A204.1 (cell line): ENCODE measurements around the gene ISLR.

Experiments
- FAIRE-seq: peaks from 2 replicates; lab custom pipeline; 2012; peaks lifted over from hg19 to GRCh38; lab: Jason Lieb, UNC

ISLR gene

GRCh38 chr15:74213858-74214284 is 40.4 kb downstream of the ISLR start:
- FAIRE-seq: no peak

- FAIRE-seq: no peak
Measured at GRCh38 chr15:74214324-74215021, 41.0 kb downstream of the ISLR start.

GRCh38 chr15:74215958-74216357 is 42.4 kb downstream of the ISLR start:
- no peak for FAIRE-seq

- no peak for FAIRE-seq
Measured at GRCh38 chr15:74216949-74217348, 43.4 kb downstream of the ISLR start.

GRCh38 chr15:74217907-74218885 is 44.7 kb downstream of the ISLR start:
- FAIRE-seq: no peak

GRCh38 chr15:74220475-74221248 is 47.2 kb downstream of the ISLR start:
- FAIRE-seq: no peak

- no peak for FAIRE-seq
Measured at GRCh38 chr15:74221399-74222239, 48.1 kb downstream of the ISLR start.

- no peak for FAIRE-seq
Measured at GRCh38 chr15:74222240-74223119, 49.0 kb downstream of the ISLR start.

GRCh38 chr15:74225928-74226327 is 52.4 kb downstream of the ISLR start:
- FAIRE-seq: no peak
